GM18519 (cell line): ENCODE data around the gene CRY1.
A peak's percentile ranks its signal among the peaks of the same experiment; 100 is the strongest.

Source experiments
- ATAC-seq: cut with Tn5 transposase; IDR thresholded peaks from one replicate; pipeline ENCODE4 v1.9.1; 2021; ENCODE audit warnings: mild to moderate bottlenecking, moderate library complexity; ENCODE audit not compliant: unreplicated experiment, low FRiP score

Gene CRY1

GRCh38 chr12:107093417-107094182 is at the start of gene CRY1:
CRY1 (minus strand) TSS chr12:107093549; CDS start chr12:107092961, 588 bp downstream.
- peak; percentile 63 for ATAC-seq

- ATAC-seq, result no peak
Measured at GRCh38 chr12:107139787-107140186, 46.4 kb upstream of the CRY1 start.

- ATAC-seq, result no peak
Measured at GRCh38 chr12:107138990-107139389, 45.6 kb upstream of the CRY1 start.

GRCh38 chr12:107135177-107135576 is 41.8 kb upstream of the CRY1 start:
- no peak for ATAC-seq

DNA sequence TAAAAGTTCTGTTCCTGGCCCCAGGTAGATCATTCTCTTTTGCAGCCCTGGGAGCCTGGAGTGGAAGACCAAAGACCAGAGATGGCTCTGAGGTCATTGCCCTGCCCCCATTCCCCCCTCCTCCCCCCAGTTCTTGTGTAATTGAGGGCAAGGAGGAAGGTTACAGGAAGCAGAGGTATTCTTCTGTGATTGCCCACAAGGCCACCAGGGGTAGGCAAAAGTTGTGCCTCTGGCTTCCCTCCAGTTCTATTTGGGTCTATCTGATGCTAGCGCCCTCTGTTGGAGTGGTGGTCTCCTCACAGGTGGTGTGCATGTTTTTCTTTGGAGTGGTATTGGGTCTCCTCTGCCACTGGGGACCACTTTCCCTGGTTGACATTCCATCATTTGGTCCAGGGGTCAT is 41.2 kb upstream of the CRY1 start:
- ATAC-seq, result no peak

DNA sequence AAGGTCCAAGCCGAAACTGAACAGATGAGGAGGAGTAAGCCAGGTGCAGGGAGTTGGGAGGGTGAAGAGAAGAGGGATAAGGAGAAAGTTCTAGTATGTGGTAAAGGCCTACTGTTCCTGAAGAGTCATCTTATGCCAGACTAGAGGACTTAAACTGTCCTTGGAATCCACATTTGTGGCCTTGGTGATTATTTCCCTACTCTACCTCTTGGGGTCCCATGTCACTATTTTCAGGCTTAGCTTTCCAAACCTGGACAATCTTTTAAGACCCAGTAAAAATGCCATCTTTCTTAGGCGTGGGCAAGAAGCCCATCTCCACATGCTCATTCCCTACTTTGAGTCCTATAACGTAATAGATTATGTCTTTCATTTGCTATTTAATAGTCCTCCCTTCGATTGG is 40.1 kb upstream of the CRY1 start:
- no peak for ATAC-seq

DNA sequence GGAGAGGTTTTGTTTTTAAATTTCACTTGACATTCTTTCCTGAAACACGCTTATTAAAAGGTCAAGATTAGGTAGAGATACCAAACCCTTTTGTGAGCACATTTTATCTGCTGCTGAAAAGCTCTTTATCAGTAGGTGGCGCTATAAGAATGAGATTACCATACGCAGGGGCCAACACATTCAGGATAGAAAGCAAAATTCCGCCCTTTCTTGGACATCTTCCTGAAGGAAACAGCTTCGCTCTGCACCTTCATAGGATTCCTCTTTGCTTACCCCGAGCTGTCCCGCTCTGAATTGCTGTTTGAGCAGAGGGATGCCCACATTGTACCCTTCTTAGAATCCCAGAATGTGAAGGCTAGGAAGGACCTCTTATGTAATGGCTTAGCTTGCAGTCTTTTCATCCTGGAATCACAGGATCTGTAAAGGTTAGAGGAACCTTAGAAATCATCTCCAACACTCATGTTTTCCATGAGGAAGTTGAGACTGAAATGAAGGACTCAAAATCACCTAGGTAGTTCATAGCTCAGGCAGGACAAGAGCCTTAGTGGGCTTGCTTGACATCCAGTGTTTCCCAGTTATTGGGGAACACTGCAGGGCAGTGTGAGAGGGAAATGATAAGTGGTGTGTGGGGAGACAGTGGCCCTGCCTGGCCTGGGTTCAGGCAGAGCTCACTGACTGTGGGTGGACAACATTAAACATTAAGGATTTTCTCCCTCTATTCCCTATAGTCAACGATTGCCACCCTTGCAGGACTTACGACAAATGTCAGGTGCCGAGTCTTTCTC is 38.7 kb upstream of the CRY1 start:
- no peak for ATAC-seq

GRCh38 chr12:107130830-107131611 is 37.7 kb upstream of the CRY1 start:
- no peak for ATAC-seq

DNA sequence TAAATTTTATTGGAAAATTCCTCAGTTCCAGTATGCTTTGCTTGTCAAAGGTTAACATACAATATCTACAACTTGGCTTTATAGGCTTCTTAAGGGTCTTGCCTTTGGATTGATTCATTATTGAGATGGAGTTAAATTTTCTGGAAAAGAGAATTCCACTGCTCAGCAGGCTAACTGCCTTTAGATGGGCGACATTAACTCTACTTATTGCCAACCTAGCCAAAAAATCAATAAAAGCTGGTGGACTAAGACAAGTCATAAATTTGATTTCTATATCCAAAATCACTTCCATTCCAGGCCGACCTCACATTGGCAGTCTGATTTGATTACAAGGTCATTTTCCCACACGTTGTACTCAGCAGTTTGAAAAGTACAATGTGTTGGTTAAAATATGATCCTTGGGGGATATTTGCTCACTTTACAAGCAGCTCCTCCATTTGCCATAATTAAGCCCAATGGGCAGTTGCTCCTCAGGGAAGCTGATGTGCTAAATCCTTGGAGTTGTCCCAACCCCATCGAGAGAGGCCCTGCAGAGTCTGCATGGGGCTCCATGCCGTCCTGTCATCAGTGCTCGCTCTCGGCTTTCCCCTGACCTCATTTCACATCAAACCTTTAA is 36.1 kb upstream of the CRY1 start:
- no peak for ATAC-seq

GRCh38 chr12:107127482-107128430 is 34.4 kb upstream of the CRY1 start:
- ATAC-seq, result no peak

DNA sequence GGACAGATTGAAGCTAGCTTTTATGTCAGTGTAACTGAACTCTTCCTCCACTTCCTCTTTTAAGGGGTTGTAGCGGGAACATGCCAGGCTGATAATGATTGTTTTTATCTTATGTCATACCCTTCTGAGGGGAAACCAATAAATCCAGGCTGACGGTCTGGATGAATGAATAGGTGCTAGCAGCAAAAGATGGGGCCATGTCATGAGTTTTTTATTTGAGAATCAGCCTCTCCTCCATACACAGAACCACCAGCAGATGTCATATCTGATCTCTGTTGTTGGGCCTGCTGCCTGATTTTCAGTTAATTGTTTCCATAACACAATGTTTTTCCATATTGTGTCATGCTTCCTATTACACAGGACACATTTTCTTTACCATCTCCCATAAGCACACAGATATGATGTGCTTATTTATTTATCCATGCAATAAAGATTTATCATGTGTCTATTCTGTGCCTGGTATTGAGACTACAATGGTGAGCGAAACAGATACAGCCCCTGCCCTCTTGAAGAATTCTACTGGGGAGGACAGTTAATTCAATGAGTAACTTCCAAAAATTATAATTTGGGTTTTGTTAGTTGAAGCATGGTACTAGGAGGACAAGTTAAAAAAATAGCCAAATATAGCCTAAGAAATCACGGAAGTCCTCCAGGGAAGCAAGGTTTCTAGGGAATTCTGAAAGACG is 33.6 kb upstream of the CRY1 start:
- ATAC-seq, result no peak

DNA sequence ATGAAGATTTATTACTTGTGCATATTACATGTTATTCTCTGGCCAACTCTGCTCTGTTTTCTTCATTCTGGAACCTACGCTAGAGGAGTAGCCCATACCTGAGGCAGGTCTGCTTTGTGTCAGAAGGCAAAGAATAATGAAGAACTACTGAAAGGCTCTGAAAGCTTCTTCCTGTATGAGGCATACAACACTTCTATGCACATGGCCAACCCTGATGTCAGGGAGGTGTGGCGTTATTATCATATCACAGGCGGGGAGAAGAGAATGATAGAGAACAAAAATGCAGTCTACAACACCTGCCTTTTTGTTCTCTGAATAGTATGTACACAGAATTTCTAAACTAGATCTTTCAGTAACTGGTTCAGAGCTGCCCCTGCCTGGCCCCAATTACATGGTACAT is 32.5 kb upstream of the CRY1 start:
- no peak for ATAC-seq

DNA sequence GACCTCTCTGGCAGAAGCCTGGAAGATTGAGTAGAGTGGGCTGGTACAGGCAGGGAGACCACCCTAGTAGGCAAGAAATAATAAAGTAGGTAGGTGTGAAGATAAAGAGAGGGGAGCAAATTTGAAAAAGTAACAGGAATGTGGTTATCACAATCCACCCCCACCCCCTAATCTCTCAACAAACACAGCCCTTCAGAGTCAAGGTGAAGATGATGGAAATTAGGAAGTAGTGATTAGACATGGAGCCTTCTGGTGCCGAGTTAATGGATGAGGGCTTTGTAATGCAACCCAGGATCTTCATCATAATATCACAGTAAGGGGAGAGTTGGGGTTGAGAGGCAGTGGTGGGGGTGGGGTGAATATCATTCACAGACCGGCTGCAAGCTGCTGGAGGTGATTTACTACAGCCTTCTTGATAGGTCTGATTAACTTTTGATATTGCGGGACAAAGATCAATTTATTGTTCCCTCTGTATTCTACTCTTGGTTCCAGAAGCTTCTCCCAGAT is 29.2 kb upstream of the CRY1 start:
- no peak for ATAC-seq

DNA sequence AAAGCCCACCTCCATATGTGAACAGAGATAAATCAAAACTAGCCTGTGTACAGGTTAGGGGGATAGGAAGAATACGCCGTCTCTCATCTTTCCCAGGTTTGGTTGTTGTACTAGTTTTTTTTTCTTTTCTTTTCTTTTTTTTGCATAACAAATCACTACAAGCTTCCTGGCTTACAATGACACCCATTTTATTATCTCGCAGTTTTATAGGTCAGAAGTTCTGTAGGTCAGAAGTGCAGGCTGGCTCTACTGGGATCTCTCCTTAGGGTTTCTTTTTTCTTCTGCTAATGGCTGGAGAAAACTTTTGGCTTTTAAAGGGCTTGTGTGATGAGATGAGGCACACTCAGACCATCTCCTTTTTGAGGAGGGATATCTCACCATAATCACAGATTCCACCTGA is 25.7 kb upstream of the CRY1 start:
- ATAC-seq, result no peak

DNA sequence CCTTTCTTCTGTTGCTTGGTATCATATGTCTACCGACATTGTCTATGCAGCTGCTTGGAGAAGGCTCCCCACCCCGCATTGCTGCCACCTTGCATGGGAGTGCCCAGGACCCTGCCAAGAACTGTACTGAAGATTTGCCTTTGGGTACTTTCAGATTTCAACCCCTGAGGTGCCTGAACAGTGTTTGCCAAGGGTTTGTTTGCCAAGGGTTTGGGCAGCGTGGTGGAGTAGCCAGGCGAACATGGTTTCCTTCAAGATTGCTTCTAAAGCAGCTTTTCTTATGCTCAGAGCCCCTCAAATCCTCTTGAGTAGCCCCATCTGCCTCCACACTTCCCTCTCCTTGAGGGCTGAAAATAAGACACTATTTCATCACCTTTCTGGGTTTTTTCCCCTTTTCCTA is 25.3 kb upstream of the CRY1 start:
- no peak for ATAC-seq

DNA sequence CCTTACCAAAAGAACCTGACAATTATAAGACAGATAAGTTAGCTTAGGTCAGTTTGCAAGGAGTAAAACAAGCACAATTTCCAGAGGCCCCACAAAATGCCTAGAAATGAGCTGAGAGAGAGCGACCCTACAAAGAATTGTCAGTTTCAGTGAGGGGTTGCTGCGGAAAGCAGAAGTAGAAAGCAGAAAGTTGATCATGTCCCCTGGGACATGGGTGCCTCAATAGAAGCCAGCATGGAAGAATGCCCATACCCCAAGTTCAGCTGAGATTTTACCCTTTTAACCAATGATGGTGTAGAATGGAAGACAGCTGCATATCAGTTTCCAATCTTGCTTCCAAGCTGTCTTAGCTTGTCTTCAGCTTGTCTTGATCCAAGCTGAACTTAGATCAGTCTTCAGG is 21.8 kb upstream of the CRY1 start:
- no peak for ATAC-seq

DNA sequence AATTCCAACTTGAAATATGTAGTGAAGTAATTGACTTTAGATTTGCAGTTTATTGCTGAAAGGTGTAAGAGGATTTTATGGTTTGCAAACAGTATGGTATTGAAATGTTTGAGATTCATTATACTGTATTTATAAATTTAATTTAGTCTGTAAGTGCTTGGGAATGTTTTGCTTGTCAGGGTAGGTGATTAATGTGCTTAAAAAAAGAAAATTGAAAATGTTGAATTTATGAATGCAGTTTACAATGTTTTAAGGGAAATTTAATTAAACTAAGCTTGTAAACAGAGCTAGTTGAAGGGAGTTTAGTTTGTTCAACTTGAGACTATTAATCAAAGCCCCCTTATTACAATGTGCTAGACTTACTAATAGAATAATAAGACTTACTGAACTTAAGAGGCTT is 18.0 kb upstream of the CRY1 start:
- no peak for ATAC-seq

DNA sequence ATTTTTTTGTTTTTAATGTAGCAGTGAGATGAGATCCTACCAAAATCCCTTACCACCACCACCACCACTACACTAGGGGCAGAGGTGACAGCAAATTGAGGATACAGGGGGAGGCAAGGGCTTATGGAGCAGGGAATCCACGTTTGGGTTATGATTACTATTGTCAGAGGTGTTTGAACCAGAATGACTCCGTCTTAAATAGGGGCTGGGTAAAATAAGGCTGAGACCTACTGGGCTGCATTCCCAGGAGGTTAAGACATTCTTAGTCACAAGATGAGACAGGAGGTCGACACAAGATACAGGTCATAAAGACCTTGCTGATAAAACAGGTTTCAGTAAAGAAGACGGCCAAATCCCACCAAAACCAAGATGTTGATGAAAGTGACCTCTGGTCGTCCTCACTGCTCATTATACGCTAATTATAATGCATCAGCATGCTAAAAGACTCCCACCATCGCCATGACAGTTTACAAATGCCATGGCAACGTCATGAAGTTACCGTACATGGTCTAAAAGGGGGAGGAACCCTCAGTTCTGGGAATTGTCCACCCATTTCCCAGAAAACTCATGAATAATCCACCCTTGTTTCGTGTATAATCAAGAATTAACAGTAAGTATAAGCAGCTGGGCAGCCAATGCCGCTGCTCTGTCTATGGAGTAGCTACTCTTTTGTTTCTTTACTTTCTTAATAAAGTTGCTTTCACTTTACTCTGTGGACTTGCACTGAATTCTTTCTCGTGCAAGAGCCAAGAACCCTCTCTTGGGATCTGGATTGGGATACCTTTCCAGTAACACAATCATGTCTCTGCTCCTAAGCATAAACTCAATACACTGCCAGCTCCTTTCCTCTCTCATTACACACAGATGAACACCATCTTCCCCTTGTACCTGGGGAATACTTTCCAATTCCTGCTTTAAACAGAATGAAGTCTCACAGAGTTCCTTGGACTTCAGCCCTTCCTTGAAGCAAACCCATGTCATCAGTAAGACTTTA is 16.7 kb upstream of the CRY1 start:
- no peak for ATAC-seq
